WTC11 (cell line): ENCODE measurements around the gene CYP11A1. TPM values are rescaled to one million over a fixed set of nuclear protein-coding genes. Genes with fewer than 3 reads are reported as not detected.

Experiments
- ATAC-seq: fragments of 200-7000 bp; cut with Tn5 transposase; 2 replicates; pipeline ENCODE4 v1.10.0; 2021; ENCODE audit warnings: mild to moderate bottlenecking, moderate library complexity
- CTCF ChIA-PET: fragments of 300-600 bp; sonication (Branson Sonifier 250); formaldehyde crosslinking; loops from one replicate; lab custom pipeline; 2021; ENCODE audit warnings: antibody characterized with exemption; lab: Charles Lee
- POLR2A ChIA-PET: fragments of 350-600 bp; sonication (Branson Sonifier 250); formaldehyde crosslinking; loops from one replicate; lab custom pipeline; 2021; ENCODE audit warnings: antibody characterized with exemption; lab: Charles Lee
- DNase-seq: peaks from one replicate; pipeline ENCODE4 v3.0.0; 2021; ENCODE audit warnings: low spot score
- H3K27ac Mint-ChIP-seq: 2 replicates; pipeline ENCODE4 v1.8.0; 2021; ENCODE audit warnings: mixed read lengths
- H3K27me3 Mint-ChIP-seq: 2 replicates; pipeline ENCODE4 v1.8.0; 2021; ENCODE audit warnings: low read depth, mild to moderate bottlenecking, moderate library complexity, mixed read lengths
- H3K36me3 Mint-ChIP-seq: 2 replicates; pipeline ENCODE4 v1.8.0; 2021; ENCODE audit warnings: mixed read lengths
- H3K4me1 Mint-ChIP-seq: 2 replicates; pipeline ENCODE4 v1.8.0; 2022; ENCODE audit warnings: mixed read lengths
- H3K4me3 Mint-ChIP-seq: 2 replicates; pipeline ENCODE4 v1.8.0; 2021; ENCODE audit warnings: mild to moderate bottlenecking, moderate library complexity, mixed read lengths
- H3K9me3 Mint-ChIP-seq: 2 replicates; pipeline ENCODE4 v1.8.0; 2021; ENCODE audit warnings: mixed read lengths
- CREM ChIP-seq: sonication (generic); formaldehyde crosslinking; IDR thresholded peaks from 2 replicates; pipeline ENCODE4 v1.8.1; 2022; ENCODE audit warnings: mild to moderate bottlenecking, missing genetic modification reagents, moderate library complexity
- EMX1 ChIP-seq: fragments of 250-450 bp; sonication (Bioruptor Pico); IDR thresholded peaks from 2 replicates; pipeline ENCODE4 v1.8.0; 2021; ENCODE audit warnings: mild to moderate bottlenecking
- ETV6 ChIP-seq: sonication (generic); formaldehyde crosslinking; IDR thresholded peaks from 2 replicates; pipeline ENCODE4 v1.8.1; 2022; ENCODE audit warnings: mild to moderate bottlenecking, missing genetic modification reagents
- GRHL2 ChIP-seq: fragments of 250-450 bp; sonication (Bioruptor Pico); IDR thresholded peaks from 2 replicates; pipeline ENCODE4 v1.8.0; 2022; ENCODE audit warnings: mild to moderate bottlenecking, moderate library complexity; ENCODE audit not compliant: insufficient replicate concordance, severe bottlenecking
- GTF2I ChIP-seq: fragments of 250-450 bp; sonication (Bioruptor Pico); conservative IDR thresholded peaks from 2 replicates; pipeline ENCODE4 v1.4.0; 2021; ENCODE audit warnings: mild to moderate bottlenecking
- JAZF1 ChIP-seq: fragments of 250-450 bp; sonication (Bioruptor Pico); IDR thresholded peaks from 2 replicates; pipeline ENCODE4 v1.9.0; 2021; ENCODE audit warnings: moderate library complexity, mild to moderate bottlenecking, inconsistent platforms
- JUN ChIP-seq: sonication (generic); formaldehyde crosslinking; IDR thresholded peaks from 2 replicates; pipeline ENCODE4 v1.8.0; 2023; ENCODE audit warnings: mild to moderate bottlenecking, missing genetic modification reagents
- NFYB ChIP-seq: sonication (generic); formaldehyde crosslinking; conservative IDR thresholded peaks from 2 replicates; pipeline ENCODE4 v1.8.0; 2022; ENCODE audit warnings: low read depth, missing genetic modification reagents
- NR3C1 ChIP-seq: sonication (generic); formaldehyde crosslinking; conservative IDR thresholded peaks from 2 replicates; pipeline ENCODE4 v1.8.1; 2023; ENCODE audit warnings: low read depth, mild to moderate bottlenecking, missing genetic modification reagents
- SP1 ChIP-seq: sonication (generic); formaldehyde crosslinking; conservative IDR thresholded peaks from 2 replicates; pipeline ENCODE4 v1.8.1; 2022; ENCODE audit warnings: missing genetic modification reagents
- TEAD1 ChIP-seq: sonication (generic); formaldehyde crosslinking; IDR thresholded peaks from 2 replicates; pipeline ENCODE4 v1.8.0; 2022; ENCODE audit warnings: mild to moderate bottlenecking, missing genetic modification reagents
- ZBTB21 ChIP-seq: sonication (generic); formaldehyde crosslinking; IDR thresholded peaks from 2 replicates; pipeline ENCODE4 v1.8.1; 2023; ENCODE audit warnings: mild to moderate bottlenecking, missing genetic modification reagents, borderline replicate concordance
- ZNF121 ChIP-seq: sonication (generic); formaldehyde crosslinking; IDR thresholded peaks from 2 replicates; pipeline ENCODE4 v1.8.0; 2023; ENCODE audit warnings: missing genetic modification reagents
- ZNF317 ChIP-seq: sonication (generic); formaldehyde crosslinking; IDR thresholded peaks from 2 replicates; pipeline ENCODE4 v1.8.1; 2023; ENCODE audit warnings: low read depth, mild to moderate bottlenecking, moderate library complexity, missing genetic modification reagents, borderline replicate concordance
- total RNA-seq: library from RNA; stranded (reverse); gene quantifications from 3 replicates; pipeline ENCODE4 v1.2.3, GENCODE V29; 2021
- TF ChIP-seq, protein P1 (sequence below): sonication (generic); formaldehyde crosslinking; IDR thresholded peaks from 2 replicates; pipeline ENCODE4 v1.8.0; 2022; ENCODE audit warnings: mild to moderate bottlenecking, missing genetic modification reagents
- TF ChIP-seq, protein P2 (sequence below): sonication (generic); formaldehyde crosslinking; IDR thresholded peaks from 2 replicates; pipeline ENCODE4 v1.8.1; 2022; ENCODE audit warnings: low read depth, missing genetic modification reagents, borderline replicate concordance
- TF ChIP-seq, protein P3 (sequence below): sonication (generic); formaldehyde crosslinking; IDR thresholded peaks from 2 replicates; pipeline ENCODE4 v1.8.1; 2023; ENCODE audit warnings: mild to moderate bottlenecking, missing genetic modification reagents
- TF ChIP-seq, protein P4 (sequence below): fragments of 250-450 bp; sonication (Bioruptor Pico); IDR thresholded peaks from 2 replicates; pipeline ENCODE4 v1.9.0; 2021; ENCODE audit warnings: mild to moderate bottlenecking
- TF ChIP-seq, protein P5 (sequence below): sonication (generic); formaldehyde crosslinking; IDR thresholded peaks from 2 replicates; pipeline ENCODE4 v1.8.1; 2023; ENCODE audit warnings: mild to moderate bottlenecking, moderate library complexity, missing genetic modification reagents
- TF ChIP-seq, protein P6 (sequence below): sonication (generic); formaldehyde crosslinking; IDR thresholded peaks from 2 replicates; pipeline ENCODE4 v1.8.0; 2022; ENCODE audit warnings: missing genetic modification reagents

CYP11A1 gene
- total RNA-seq, 1 experiment from 2014 or later = 3.4 TPM

DNA sequence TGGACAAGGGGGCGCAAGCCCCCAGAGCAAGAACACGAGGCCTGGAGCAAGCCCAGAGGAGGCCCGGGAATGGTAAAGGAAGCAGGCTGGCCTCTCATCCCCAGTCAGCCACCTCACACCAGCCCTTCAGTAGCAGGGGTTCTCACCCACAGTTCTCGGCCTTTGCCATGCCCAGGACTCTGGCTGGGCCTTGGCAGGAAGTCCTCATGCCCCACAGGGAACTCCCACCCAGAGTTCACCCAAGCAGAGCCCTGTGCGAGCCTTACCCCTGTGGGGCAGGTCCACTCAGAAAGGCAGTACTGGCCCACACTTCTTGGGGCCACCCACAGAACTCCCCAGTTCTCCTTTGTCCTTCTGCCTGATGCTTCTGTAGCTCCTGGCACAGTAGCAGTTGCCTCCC lies 30.3 kb downstream of the CYP11A1 start (continued):
- TF ChIP-seq, protein P1, sequence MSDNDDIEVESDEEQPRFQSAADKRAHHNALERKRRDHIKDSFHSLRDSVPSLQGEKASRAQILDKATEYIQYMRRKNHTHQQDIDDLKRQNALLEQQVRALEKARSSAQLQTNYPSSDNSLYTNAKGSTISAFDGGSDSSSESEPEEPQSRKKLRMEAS (CRISPR knock-in tag) = no peak
- TF ChIP-seq ZBTB21 (CRISPR knock-in tag) = no peak

DNA sequence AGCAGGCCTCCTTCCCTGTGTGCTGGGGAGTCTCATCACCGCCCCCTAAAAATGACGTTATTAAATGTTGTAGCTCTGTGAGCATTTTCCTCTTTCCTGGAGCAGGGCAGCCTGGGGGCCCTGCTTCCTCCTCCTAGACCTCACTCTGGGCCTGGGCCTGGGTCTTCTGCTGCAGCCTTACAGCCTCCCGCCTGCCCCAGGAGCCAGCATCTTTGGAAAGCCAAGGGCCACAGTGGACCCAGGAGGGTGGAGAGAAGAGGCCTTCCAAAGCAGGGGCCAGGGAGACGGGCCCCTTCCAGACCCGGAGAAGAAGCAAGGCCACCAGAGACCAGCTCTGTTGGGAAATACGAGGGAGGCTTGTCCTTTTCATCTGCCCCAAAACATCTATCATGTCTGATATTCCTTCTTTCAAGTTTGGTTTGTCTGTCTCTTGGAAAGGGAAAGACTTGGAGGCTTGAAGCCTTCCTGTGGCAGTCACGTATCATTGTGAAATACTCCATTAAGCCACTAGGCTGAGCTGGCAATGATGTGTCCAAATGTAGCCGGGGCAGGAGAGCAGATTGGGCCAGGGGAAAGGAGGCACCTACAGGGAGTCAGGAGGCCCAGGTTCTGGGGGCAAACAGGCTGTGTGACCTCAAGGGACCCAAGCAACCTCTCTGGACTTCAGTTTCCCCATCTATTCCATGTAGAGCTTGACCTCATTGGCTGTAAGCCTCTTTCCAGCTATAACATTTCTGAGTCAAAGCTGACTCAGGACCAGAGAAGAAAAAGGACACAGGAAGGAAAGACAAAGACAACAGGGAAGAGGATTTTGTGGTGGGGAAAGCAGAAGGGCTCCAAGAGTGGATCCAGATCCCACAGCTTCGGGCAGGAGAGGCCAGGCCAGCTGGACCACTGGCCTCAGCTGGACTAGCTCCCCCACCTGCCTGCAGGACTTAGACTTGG lies 31.1 kb downstream of the CYP11A1 start:
- Mint-ChIP-seq H3K4me1 (no peaks in the 10 kb centered on the region), H3K9me3 (no peaks in the 10 kb centered on the region)
- POLR2A ChIA-PET = no interaction called here
- TF ChIP-seq, protein P2, sequence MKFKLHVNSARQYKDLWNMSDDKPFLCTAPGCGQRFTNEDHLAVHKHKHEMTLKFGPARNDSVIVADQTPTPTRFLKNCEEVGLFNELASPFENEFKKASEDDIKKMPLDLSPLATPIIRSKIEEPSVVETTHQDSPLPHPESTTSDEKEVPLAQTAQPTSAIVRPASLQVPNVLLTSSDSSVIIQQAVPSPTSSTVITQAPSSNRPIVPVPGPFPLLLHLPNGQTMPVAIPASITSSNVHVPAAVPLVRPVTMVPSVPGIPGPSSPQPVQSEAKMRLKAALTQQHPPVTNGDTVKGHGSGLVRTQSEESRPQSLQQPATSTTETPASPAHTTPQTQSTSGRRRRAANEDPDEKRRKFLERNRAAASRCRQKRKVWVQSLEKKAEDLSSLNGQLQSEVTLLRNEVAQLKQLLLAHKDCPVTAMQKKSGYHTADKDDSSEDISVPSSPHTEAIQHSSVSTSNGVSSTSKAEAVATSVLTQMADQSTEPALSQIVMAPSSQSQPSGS (CRISPR knock-in tag) = no peak
- TF ChIP-seq ZNF121 (CRISPR knock-in tag) = 0 out of 2 replicates have a peak, but pooled peaks have one; percentile 31
- TF ChIP-seq, all 79 proteins: peak for 1
- Mint-ChIP-seq H3K4me3 (no peak overlapping the region), H3K27me3 (peaks cover 3% of the 10 kb centered on the region), H3K36me3 (no peaks in the 10 kb centered on the region), H3K27ac (no peak overlapping the region)
- DNase-seq (no peak), ATAC-seq (peak; percentile 52; the same call in 1 of the 2 replicates)
- CTCF ChIA-PET = interaction anchor here (0.6 to 2.2 kb wide), 9 partner anchors 13 to 363 kb away, joined by 3 to 6 read pairs (median 5); no protein-coding TSS in a partner anchor

DNA sequence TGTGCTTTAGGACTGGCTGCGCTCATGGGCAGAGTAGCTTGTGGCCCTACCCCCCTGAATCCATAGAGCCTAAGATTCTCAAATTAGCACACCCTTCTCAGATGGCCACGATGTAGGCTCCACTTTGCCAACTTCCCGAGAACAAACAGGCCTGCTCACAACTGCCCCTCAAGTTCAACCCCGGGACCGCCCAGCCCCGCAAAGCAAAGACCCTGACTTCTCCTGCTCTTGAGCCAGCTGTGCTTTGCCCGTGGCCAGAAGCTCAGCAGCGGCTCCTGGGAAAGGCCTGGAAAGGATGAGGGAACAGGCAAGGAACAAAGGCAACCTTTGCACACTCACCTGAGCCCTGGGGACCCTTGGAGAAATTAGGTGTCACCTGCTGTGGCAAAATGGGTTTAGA lies 32.0 kb downstream of the CYP11A1 start:
- no peak for DNase-seq
- no peak overlapping the region for H3K27ac Mint-ChIP-seq
- no peak for ATAC-seq
- ChIA-PET CTCF (interaction anchor here (1.3 to 2.2 kb wide), 3 partner anchors 13 to 282 kb away, joined by 5 to 6 read pairs (median 5); no protein-coding TSS in a partner anchor), POLR2A (no interaction called here)
- H3K27me3 Mint-ChIP-seq = peaks cover 3% of the 10 kb centered on the region
- H3K9me3 Mint-ChIP-seq = no peaks in the 10 kb centered on the region
- H3K4me1 Mint-ChIP-seq = no peaks in the 10 kb centered on the region
- no peaks in the 10 kb centered on the region for H3K36me3 Mint-ChIP-seq
- no peak overlapping the region for H3K4me3 Mint-ChIP-seq
- TF ChIP-seq GTF2I = no peak
- TF ChIP-seq, protein P3, sequence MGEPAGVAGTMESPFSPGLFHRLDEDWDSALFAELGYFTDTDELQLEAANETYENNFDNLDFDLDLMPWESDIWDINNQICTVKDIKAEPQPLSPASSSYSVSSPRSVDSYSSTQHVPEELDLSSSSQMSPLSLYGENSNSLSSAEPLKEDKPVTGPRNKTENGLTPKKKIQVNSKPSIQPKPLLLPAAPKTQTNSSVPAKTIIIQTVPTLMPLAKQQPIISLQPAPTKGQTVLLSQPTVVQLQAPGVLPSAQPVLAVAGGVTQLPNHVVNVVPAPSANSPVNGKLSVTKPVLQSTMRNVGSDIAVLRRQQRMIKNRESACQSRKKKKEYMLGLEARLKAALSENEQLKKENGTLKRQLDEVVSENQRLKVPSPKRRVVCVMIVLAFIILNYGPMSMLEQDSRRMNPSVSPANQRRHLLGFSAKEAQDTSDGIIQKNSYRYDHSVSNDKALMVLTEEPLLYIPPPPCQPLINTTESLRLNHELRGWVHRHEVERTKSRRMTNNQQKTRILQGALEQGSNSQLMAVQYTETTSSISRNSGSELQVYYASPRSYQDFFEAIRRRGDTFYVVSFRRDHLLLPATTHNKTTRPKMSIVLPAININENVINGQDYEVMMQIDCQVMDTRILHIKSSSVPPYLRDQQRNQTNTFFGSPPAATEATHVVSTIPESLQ (CRISPR knock-in tag) = no peak
- no peak for TF ChIP-seq SP1
- TF ChIP-seq JUN (CRISPR knock-in tag) = no peak
- no peak for TF ChIP-seq ZNF317 (CRISPR knock-in tag)
- TF ChIP-seq CREM (CRISPR knock-in tag) = no peak
- TF ChIP-seq, protein P4, sequence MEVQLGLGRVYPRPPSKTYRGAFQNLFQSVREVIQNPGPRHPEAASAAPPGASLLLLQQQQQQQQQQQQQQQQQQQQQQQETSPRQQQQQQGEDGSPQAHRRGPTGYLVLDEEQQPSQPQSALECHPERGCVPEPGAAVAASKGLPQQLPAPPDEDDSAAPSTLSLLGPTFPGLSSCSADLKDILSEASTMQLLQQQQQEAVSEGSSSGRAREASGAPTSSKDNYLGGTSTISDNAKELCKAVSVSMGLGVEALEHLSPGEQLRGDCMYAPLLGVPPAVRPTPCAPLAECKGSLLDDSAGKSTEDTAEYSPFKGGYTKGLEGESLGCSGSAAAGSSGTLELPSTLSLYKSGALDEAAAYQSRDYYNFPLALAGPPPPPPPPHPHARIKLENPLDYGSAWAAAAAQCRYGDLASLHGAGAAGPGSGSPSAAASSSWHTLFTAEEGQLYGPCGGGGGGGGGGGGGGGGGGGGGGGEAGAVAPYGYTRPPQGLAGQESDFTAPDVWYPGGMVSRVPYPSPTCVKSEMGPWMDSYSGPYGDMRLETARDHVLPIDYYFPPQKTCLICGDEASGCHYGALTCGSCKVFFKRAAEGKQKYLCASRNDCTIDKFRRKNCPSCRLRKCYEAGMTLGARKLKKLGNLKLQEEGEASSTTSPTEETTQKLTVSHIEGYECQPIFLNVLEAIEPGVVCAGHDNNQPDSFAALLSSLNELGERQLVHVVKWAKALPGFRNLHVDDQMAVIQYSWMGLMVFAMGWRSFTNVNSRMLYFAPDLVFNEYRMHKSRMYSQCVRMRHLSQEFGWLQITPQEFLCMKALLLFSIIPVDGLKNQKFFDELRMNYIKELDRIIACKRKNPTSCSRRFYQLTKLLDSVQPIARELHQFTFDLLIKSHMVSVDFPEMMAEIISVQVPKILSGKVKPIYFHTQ (CRISPR knock-in tag) = no peak
- no peak for TF ChIP-seq JAZF1
- TF ChIP-seq ETV6 (CRISPR knock-in tag) = no peak
- TF ChIP-seq GRHL2 (CRISPR knock-in tag) = no peak
- no peak for TF ChIP-seq EMX1
- no peak for TF ChIP-seq NFYB
- TF ChIP-seq, protein P5, sequence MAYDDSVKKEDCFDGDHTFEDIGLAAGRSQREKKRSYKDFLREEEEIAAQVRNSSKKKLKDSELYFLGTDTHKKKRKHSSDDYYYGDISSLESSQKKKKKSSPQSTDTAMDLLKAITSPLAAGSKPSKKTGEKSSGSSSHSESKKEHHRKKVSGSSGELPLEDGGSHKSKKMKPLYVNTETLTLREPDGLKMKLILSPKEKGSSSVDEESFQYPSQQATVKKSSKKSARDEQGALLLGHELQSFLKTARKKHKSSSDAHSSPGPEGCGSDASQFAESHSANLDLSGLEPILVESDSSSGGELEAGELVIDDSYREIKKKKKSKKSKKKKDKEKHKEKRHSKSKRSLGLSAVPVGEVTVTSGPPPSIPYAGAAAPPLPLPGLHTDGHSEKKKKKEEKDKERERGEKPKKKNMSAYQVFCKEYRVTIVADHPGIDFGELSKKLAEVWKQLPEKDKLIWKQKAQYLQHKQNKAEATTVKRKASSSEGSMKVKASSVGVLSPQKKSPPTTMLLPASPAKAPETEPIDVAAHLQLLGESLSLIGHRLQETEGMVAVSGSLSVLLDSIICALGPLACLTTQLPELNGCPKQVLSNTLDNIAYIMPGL = no peak
- TF ChIP-seq, protein P6, sequence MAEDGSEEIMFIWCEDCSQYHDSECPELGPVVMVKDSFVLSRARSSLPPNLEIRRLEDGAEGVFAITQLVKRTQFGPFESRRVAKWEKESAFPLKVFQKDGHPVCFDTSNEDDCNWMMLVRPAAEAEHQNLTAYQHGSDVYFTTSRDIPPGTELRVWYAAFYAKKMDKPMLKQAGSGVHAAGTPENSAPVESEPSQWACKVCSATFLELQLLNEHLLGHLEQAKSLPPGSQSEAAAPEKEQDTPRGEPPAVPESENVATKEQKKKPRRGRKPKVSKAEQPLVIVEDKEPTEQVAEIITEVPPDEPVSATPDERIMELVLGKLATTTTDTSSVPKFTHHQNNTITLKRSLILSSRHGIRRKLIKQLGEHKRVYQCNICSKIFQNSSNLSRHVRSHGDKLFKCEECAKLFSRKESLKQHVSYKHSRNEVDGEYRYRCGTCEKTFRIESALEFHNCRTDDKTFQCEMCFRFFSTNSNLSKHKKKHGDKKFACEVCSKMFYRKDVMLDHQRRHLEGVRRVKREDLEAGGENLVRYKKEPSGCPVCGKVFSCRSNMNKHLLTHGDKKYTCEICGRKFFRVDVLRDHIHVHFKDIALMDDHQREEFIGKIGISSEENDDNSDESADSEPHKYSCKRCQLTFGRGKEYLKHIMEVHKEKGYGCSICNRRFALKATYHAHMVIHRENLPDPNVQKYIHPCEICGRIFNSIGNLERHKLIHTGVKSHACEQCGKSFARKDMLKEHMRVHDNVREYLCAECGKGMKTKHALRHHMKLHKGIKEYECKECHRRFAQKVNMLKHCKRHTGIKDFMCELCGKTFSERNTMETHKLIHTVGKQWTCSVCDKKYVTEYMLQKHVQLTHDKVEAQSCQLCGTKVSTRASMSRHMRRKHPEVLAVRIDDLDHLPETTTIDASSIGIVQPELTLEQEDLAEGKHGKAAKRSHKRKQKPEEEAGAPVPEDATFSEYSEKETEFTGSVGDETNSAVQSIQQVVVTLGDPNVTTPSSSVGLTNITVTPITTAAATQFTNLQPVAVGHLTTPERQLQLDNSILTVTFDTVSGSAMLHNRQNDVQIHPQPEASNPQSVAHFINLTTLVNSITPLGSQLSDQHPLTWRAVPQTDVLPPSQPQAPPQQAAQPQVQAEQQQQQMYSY = no peak
- TF ChIP-seq TEAD1 (CRISPR knock-in tag) = no peak
- no peak for TF ChIP-seq NR3C1 (CRISPR knock-in tag)
